NCI-H146 treated with DMSO at 0.1 percent for 48 hours (cell line): Measurements from ENCODE around the gene LPP.
"Not testable (repeated sequence)": the region's sequence is repeated elsewhere in the genome, so short reads cannot be mapped to it uniquely, and the experiment has no call there.

Experiments
- DNase-seq: peaks from one replicate; lab custom pipeline; 2025; ENCODE audit not compliant: unreplicated experiment; lab: John Stamatoyannopoulos, UW

LPP gene

GRCh38 chr3:188154014-188154808, at the start of gene LPP:
TSS of gene LPP (plus strand) at chr3:188154157. CDS start at chr3:188406121, 251,964 bp downstream.
- no peak for DNase-seq

DNA sequence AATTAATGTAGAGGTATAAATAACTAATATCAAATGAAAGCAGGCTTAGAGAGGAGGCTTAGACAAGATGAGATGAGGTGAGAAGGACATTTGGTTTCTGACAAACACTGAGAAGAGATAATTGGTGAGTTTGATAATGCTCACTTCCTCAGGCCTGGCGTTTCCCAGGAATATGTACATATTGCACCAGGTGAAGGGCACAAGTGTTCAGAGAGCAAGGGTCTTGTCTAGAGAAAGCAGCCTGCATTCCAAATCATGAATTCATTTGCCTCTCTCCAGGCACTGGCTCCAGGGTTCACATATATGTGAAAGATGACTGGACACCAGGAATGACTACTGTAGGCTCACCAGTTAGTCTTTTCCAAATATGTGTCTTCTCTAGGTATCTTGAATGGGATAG, 48.0 kb upstream of the LPP start:
- DNase-seq = no peak

DNA sequence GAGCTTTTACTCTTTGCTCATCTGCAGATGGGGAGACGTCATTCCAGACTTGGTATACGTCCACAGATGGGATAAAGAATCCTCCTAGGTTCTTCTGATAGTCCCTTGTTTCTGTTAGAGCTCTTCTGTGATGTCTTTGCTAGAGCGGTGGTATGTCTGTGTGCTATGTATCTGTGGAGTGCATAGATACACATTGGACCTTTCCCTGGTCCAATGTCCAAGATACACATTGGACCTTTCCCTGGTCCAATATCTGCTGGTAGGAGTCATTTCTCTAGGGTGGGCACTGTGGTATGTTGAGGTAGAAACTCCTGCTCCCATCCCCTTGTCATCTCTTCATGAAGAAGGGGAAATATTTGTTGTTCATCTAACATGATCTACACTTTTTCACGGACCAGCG, 47.5 kb upstream of the LPP start:
- DNase-seq = no peak

DNA sequence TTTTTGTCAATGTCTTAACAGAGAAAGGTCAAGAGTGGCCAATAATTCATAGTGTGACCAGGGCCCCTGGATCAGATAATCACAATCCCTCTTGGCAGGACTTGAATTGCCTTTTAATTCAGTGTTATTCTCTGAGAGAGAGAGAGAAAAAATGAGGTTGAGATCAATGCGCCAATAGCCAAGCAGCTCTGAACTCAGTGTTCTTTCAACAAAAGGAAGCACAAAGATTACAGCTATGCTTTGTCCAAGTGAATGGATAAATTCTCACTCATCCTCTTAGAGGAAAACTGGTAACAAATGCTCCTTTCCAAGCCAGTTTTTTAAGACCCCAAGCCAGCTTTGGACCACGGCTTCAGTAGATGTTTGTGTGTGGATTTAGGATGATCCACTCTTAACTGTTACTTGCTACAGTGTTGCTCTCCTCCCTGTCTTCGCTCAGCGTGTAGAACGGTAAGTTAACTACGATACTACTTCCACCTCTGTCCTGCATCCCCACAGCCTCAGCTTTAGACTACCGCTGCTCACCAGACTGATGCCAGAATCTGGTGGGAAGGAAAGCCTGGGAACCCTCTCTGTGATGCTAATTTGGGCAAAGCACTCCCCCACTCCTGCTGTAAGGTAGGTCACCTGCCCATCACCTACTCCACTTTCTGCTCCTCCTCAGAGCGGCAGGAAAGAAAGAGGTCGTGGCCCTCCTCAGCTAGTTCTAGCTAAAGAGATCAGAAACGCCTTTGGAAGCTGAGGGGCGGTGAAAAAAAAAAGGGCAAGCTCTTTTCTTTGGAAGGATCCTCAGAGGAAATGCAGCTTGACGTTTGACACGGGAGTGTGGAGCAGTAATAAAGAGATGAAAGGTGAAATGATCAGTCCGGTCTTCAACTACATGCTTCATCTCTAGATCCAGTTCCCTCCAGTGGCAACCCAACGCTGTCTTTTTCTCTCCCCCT, 46.8 kb upstream of the LPP start:
- no peak for DNase-seq

DNA sequence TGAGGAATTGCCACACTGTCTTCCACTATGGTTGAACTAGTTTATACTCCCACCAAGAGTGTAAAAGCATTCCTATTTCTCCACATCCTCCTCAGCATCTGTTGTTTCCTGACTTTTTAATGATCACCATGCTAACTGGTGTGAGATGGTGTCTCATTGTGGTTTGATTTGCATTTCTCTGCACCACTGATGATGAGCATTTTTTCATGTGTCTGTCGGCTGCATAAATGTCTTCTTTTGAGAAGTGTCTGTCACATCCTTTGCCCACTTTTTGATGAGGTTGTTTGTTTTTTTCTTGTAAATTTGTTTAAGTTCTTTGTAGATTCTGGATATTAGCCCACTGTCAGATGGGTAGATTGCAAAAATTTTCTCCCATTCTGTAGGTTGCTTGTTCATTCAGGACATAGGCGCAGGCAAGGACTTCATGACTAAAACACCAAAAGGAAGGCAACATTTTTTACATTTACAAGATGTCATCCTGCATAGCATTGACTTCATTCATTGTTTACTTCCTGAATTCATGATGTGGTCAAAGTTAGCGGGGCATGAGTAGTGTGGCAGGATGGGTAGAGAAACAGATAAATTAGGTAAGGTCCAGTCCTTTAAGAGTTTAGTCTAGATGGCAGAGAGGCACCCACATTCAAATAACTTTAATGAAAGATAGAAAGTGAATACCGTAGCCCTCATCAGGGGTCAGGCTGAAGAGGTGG, 45.1 kb upstream of the LPP start:
- DNase-seq = no peak

DNA sequence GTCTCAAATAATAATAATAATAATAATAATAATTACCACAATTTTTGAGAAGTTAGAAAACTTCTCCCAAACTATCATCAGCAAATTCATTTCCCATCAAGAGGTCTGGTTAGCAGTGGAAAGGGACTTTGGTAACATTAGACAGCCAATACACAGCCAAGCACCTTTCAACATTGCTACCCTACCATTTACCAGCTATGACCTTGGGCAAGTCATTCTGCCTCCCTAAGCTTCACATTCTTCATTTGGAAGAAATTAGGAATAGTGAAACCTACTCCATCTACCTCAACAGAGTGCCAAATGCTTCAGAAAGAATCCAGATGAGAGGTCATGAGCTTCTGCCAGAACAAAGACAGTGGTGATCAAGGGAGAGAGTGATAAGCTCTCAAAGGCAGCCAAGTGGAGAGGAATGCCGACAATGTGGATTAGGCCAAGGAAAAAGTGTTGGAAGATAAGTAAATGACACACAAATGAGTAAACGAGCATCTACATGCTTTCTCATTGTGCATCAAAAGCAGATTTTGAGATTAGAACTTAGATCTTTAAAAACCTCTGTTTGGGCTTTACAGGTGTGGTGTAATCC, 42.9 kb upstream of the LPP start:
- DNase-seq = no peak

DNA sequence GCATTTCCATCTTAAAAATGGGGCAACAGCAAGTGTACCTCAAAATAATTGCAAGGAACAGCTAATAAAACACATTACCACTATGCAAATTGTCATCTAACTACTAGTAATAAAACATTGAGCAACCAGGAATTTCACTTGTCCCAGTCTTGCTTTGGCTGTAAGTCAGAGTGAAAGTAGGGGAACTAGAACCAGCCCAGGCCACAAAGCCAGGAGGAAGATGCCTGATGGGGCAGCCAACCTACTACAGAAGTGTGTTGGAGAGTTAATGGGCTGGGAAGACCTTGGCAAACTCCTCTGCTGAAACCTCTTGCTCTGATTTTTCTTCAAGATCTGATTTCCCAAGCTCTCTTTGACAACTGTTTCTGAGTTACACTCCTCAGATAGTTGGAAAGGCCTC, 40.2 kb upstream of the LPP start:
- no peak for DNase-seq

GRCh38 chr3:188119846-188120245, 34.1 kb upstream of the LPP start:
- DNase-seq = no peak

DNA sequence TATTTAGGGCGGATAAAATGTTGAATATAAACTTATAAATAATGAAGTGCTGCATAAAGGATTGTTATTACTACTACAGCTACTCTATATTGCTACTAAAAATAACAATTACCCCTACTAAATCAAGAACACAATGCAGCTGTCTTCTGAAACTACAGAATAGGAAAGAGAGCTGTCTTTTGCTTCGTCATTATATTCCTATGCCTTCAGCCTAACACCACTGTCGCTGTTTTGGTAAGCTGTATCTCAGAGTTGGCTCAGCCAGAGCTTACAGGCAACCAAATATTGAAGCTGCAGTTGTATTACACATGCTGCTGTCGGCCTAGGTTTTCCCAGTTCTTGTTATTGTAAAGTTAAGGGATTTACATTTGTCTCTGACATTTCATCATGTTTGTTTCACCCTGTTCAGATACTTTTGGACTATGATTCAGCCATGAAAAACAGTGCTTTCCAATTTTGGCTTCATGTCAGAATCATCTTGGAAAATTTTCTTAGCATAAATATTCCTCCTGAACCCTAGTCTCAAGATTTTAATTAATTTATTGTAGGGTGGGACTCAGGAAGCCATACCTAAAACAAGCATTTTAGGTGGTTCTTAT, 31.3 kb upstream of the LPP start:
- DNase-seq = no peak

DNA sequence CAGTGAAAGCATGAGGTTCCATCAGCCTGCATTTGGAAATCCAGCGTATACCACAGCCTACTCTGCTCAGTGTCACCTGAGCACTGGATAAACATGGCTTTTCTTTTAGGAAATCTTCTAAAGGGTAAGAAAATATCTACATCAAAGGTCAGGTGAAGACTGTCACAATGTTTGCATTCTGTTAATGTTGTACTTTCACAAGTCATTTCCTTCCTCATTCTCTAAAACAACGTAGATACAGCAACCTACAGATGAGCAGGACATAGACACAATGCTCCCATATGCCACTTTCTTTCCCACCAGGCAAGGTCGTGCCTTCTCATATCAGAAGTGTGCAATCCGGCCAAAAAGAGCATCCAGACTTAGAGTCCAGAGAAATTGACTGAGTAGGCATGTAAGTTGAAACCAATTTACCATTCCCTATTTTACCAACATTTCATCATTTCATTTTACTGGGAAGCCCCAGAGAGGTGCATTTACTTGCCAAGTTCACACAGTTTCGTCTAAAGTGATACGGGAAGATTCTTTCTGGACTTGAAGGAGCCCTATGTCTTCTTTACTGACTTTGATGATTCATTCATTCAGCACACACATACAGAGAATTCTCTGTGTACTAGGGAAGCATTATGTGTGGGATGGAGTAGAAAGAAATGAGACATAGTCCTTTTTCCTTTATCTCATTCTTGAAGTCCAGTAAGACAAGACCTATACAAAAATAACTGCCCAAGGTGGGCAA, 30.6 kb upstream of the LPP start:
- DNase-seq = no peak

GRCh38 chr3:188124184-188124583, 29.8 kb upstream of the LPP start:
- DNase-seq = no peak

- DNase-seq = no peak
Measured at GRCh38 chr3:188125076-188125475, 28.9 kb upstream of the LPP start.

DNA sequence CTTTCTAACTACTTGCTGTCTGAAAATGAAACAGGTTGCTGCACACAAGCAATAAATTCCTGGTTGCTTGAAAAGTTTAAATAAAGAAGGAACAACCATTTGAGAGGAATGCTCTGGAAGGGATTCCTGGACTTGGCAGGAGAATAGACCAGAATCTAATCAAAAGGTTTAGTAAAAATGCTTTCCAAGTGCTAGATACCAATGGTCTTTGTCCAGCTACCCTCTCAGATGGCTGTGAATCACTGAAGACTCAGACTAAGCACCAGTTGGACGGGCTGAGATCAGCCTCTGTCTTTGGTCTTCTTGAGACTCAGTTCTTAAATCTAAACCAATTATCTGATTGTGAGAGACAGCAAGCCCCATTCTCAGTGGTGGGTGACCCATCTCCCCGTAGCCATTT, 27.7 kb upstream of the LPP start:
- DNase-seq = no peak

DNA sequence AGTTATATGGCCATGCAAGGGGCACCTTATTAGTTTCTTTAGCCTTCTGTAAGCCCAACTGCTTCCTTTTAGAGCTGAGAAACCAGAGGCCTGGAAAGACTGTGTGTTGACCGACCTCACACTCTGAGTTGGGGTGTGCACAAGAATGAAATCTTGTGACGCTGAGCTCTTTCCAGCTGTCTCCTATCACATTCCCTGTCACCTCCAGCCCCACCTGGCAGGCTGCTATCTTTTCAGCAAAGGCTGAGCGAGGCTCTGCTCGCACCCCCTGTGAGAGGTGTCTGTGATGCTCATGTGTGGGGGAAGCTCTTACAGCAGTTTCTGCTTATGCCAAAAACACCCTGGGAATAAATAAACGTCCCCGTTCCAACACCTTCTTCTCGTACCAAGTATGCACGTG, 27.0 kb upstream of the LPP start:
- no peak for DNase-seq

GRCh38 chr3:188128905-188129304, 25.1 kb upstream of the LPP start:
- DNase-seq = no peak

GRCh38 chr3:188131023-188131422, 22.9 kb upstream of the LPP start:
- DNase-seq = not testable (repeated sequence)

DNA sequence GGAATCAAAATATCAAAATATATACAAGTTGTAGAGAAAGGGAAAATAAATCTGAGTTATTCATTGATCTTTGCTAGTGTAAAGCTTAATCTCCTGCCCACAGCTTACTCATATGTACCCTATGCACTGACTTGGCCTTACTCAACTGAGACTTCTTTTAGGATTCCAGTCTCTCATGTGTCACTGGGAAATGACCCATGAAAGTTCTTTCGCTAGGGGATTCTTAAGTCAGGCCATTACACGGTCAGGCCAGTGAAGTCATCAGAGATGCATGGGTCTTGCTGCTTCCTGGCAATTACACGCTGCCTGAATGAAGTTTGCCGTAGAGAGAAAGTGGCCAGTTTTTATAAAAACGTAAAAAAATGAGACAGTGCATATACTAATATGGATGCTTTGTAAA, 20.7 kb upstream of the LPP start:
- DNase-seq = no peak

DNA sequence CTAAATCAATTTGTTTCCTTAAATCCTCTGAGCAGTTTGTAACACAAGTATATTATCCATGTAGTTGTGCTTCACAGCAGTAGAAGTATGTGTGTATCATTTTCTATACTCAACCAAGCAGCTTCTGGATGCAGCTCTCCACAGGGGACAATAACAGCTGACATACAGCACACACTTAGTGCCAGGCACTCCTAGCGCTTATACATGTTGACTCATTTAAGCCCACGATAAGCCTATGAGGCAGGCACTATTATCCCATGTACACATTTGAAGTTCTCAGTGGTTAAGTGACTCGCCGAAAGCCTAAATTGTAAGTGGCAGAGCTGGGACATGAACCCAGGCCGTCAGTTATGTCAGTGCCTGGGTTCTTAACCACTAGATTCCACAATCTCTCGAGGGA, 20.3 kb upstream of the LPP start:
- DNase-seq = no peak

DNA sequence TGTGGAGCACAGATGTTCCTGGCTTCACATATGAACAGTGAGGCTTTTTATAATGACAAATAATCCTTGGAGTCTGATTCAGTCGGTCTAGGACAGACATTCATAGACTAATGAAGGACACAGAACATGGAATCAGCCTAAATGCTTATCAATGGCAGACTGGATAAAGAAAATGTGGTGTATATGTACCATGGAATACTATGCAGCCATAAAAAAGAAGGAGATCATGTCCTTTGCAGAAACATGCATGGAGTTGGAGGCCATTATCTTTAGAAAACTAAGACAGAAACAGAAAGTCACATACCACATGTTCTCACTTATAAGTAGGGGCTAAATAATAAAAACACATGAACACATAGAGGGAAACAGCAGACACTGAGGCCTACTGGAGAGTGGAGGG, 19.9 kb upstream of the LPP start:
- DNase-seq = no peak

DNA sequence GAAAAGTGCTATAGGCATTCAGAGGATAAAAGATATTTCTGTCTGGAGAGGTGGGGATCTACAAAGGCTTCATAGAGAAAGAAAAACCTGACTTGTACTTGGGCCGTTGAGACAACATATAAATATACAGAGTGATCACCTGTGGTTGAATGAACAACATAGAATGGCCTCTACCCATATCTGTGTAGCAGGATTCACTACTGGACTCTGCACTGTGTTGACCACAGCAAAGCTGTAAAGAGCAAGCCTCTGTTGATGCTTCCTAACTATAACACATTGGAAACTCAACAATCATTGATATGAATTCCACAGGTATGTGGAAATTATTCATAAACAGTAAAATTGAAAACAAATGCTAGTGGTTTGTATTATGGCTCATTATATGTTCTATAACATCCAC, 19.1 kb upstream of the LPP start:
- no peak for DNase-seq
